Hepatocyte (in vitro differentiated cells): ENCODE results near the gene CFL2.

Experiments
- CTCF ChIP-seq: fragments of 200-600 bp; sonication (generic); IDR thresholded peaks from 2 replicates; pipeline ENCODE4 v1.5.1; 2016; ENCODE audit warnings: antibody characterized with exemption, mild to moderate bottlenecking; ENCODE audit not compliant: poor library complexity
- EZH2 ChIP-seq: fragments of 200-600 bp; sonication (generic); IDR thresholded peaks from 2 replicates; pipeline ENCODE4 v1.6.1; 2016; ENCODE audit warnings: antibody characterized with exemption, mild to moderate bottlenecking, borderline replicate concordance

- TF ChIP-seq CTCF, result no peak
- TF ChIP-seq EZH2, result no peak
These were observed 36.3 kb upstream of the CFL2 start for GRCh38 chr14:34750670-34751069.
